PC-3 (cell line): ENCODE results near the gene AUTS2. TPM values are rescaled to one million over a fixed set of nuclear protein-coding genes. Genes with fewer than 3 reads are reported as not detected.

Experiments used
- ATAC-seq: fragments of 200-7000 bp; cut with Tn5 transposase; 2 replicates; pipeline ENCODE4 v1.9.1; 2020; ENCODE audit warnings: mild to moderate bottlenecking, moderate library complexity
- BruUV-seq: library from RNA; stranded (reverse); fragments of 400-500 nt; replicated peaks from 2 replicates; lab custom pipeline; 2021; lab: Mats Ljungman, UMichigan
- CTCF ChIA-PET: fragments of 300-600 bp; sonication (Branson Sonifier 250); formaldehyde crosslinking; loops from one replicate; lab custom pipeline; 2022; ENCODE audit warnings: antibody characterized with exemption; lab: Charles Lee
- POLR2A ChIA-PET: fragments of 300-600 bp; sonication (Branson Sonifier 250); formaldehyde crosslinking; loops from one replicate; lab custom pipeline; 2022; ENCODE audit warnings: antibody characterized with exemption; ENCODE audit not compliant: unreplicated experiment; lab: Charles Lee
- DNase-seq: peaks from one replicate; pipeline ENCODE4 v3.0.0-alpha.2; 2015
- H2AFZ ChIP-seq: fragments of 300-600 bp; sonication (generic); 2 replicates; pipeline ENCODE4 v1.6.0; 2016; ENCODE audit warnings: antibody characterized with exemption, low read length
- H3F3A ChIP-seq: fragments of 300-600 bp; sonication (generic); one replicate; pipeline ENCODE4 v1.6.0; 2017; ENCODE audit warnings: antibody characterized with exemption, low read length, control low read depth, mild to moderate bottlenecking; ENCODE audit not compliant: unreplicated experiment
- H3K27ac ChIP-seq: fragments of 300-600 bp; sonication (generic); 2 replicates; pipeline ENCODE4 v1.5.1; 2016; ENCODE audit warnings: mild to moderate bottlenecking, low read length
- H3K27me3 ChIP-seq: fragments of 300-600 bp; sonication (generic); 2 replicates; pipeline ENCODE4 v1.6.1; 2016; ENCODE audit warnings: low read length, mixed read lengths
- H3K36me3 ChIP-seq: fragments of 300-600 bp; sonication (generic); 2 replicates; pipeline ENCODE4 v1.6.1; 2016; ENCODE audit warnings: low read depth, mixed run types, low read length, mixed read lengths
- H3K4me1 ChIP-seq: fragments of 300-600 bp; sonication (generic); 2 replicates; pipeline ENCODE4 v1.5.1; 2016; ENCODE audit warnings: low read length; ENCODE audit not compliant: insufficient read depth
- H3K4me2 ChIP-seq: fragments of 300-600 bp; sonication (generic); 2 replicates; pipeline ENCODE4 v1.6.0; 2016; ENCODE audit warnings: low read length
- H3K4me3 ChIP-seq: fragments of 300-600 bp; sonication (generic); 2 replicates; pipeline ENCODE4 v1.5.1; 2016; ENCODE audit warnings: mild to moderate bottlenecking, low read length, mixed read lengths
- H3K79me2 ChIP-seq: fragments of 300-600 bp; sonication (generic); 2 replicates; pipeline ENCODE4 v1.6.1; 2017; ENCODE audit warnings: low read length, mixed read lengths
- H3K9ac ChIP-seq: fragments of 300-600 bp; sonication (generic); 2 replicates; pipeline ENCODE4 v1.6.0; 2016; ENCODE audit warnings: mild to moderate bottlenecking, low read length
- H3K9me2 ChIP-seq: fragments of 300-600 bp; sonication (generic); replicated peaks from 2 replicates; pipeline ENCODE4 v1.6.1; 2016; ENCODE audit warnings: mixed run types, low read length, mixed read lengths
- H3K9me3 ChIP-seq: fragments of 300-600 bp; sonication (generic); 2 replicates; pipeline ENCODE4 v1.6.1; 2016; ENCODE audit warnings: low read length, mixed read lengths
- H4K20me1 ChIP-seq: fragments of 300-600 bp; sonication (generic); 2 replicates; pipeline ENCODE4 v1.6.1; 2016; ENCODE audit warnings: low read length, mixed read lengths
- CTCF ChIP-seq: fragments of 300-600 bp; sonication (generic); conservative IDR thresholded peaks from 2 replicates; pipeline ENCODE4 v1.5.1; 2017; ENCODE audit warnings: antibody characterized with exemption, low read depth, mild to moderate bottlenecking, low read length
- EZH2 ChIP-seq: fragments of 300-600 bp; sonication (generic); IDR thresholded peaks from one replicate; pipeline ENCODE4 v1.6.1; 2017; ENCODE audit warnings: antibody characterized with exemption, mild to moderate bottlenecking, low read length; ENCODE audit not compliant: unreplicated experiment
- EZH2phosphoT487 ChIP-seq: fragments of 300-600 bp; sonication (generic); IDR thresholded peaks from 2 replicates; pipeline ENCODE4 v1.6.1; 2018; ENCODE audit warnings: mild to moderate bottlenecking, antibody characterized with exemption, low read length, borderline replicate concordance
- intact Hi-C: fragments of 100-400 bp; cut with micrococcal nuclease; formaldehyde crosslinking; loops from 2 replicates; pipeline ENCODE4 v1.9.0; 2023
- total RNA-seq: library from RNA; depleted of rRNA; stranded (reverse); fragments of >200 nt; gene quantifications from 2 replicates; pipeline ENCODE4 v1.2.3, GENCODE V29; 2014

The AUTS2 gene
- total RNA-seq, 1 experiment from 2014 or later: not detected

- ChIA-PET POLR2A (no interaction called here), CTCF (no interaction called here)
- Histone ChIP-seq H3K27me3 (no peaks in the 10 kb centered on the region), H3F3A (no peaks in the 10 kb centered on the region), H3K9me2 (no peaks in the 10 kb centered on the region), H3K9me3 (peaks cover 3% of the 10 kb centered on the region; the same call in 1 of the 2 replicates), H3K4me3 (no peak overlapping the region), H3K36me3 (no peaks in the 10 kb centered on the region), H4K20me1 (no peaks in the 10 kb centered on the region), H3K4me2 (no peak overlapping the region), H2AFZ (no peak overlapping the region), H3K4me1 (no peaks in the 10 kb centered on the region), H3K79me2 (no peaks in the 10 kb centered on the region), H3K9ac (no peak overlapping the region), H3K27ac (no peak overlapping the region)
- no peak for ATAC-seq
- TF ChIP-seq EZH2: no peak
- no peak for TF ChIP-seq CTCF
- TF ChIP-seq EZH2phosphoT487: no peak
- no peak for DNase-seq
- intact Hi-C loops: no loop called here
- BruUV-seq: no TSS peak
These were observed 100.0 kb downstream of the AUTS2 start for GRCh38 chr7:69698109-69698825.

GRCh38 chr7:69699931-69700330, 101.7 kb downstream of the AUTS2 start:
- no peak for TF ChIP-seq EZH2
- TF ChIP-seq CTCF: no peak
- TF ChIP-seq EZH2phosphoT487: no peak
- Histone ChIP-seq H3K9ac (no peak overlapping the region), H3K4me2 (no peak overlapping the region), H3K27ac (no peak overlapping the region), H2AFZ (no peak overlapping the region), H3K9me3 (no peaks in the 10 kb centered on the region), H3F3A (no peaks in the 10 kb centered on the region), H4K20me1 (no peaks in the 10 kb centered on the region), H3K4me1 (no peaks in the 10 kb centered on the region), H3K79me2 (no peaks in the 10 kb centered on the region), H3K9me2 (no peaks in the 10 kb centered on the region), H3K4me3 (no peak overlapping the region), H3K27me3 (no peaks in the 10 kb centered on the region), H3K36me3 (no peaks in the 10 kb centered on the region)
- intact Hi-C loops: no loop called here
- CTCF ChIA-PET: no interaction called here
- ATAC-seq (no peak), DNase-seq (no peak)
- BruUV-seq: no TSS peak
- POLR2A ChIA-PET: no interaction called here

- no peak for ATAC-seq
- Histone ChIP-seq H3K9me2 (no peaks in the 10 kb centered on the region), H3K36me3 (no peaks in the 10 kb centered on the region), H3K4me1 (no peaks in the 10 kb centered on the region), H3K4me2 (no peak overlapping the region), H3K27me3 (no peaks in the 10 kb centered on the region), H3K9ac (no peak overlapping the region), H3F3A (no peaks in the 10 kb centered on the region), H2AFZ (no peak overlapping the region), H4K20me1 (no peaks in the 10 kb centered on the region), H3K9me3 (no peaks in the 10 kb centered on the region), H3K4me3 (no peak overlapping the region), H3K79me2 (no peaks in the 10 kb centered on the region), H3K27ac (no peak overlapping the region)
- DNase-seq: no peak
- TF ChIP-seq CTCF (no peak), EZH2phosphoT487 (no peak), EZH2 (no peak)
- no TSS peak for BruUV-seq
- intact Hi-C loops: no loop called here
- ChIA-PET POLR2A (no interaction called here), CTCF (no interaction called here)
These were observed 102.1 kb downstream of the AUTS2 start for GRCh38 chr7:69700331-69700730.
